Naive thymus-derived CD4-positive, alpha-beta T cell (primary cell): Measurements from ENCODE around the gene DNAJB8. TPM values are rescaled to one million over a fixed set of nuclear protein-coding genes. Genes with fewer than 3 reads are reported as not detected.
A peak's percentile ranks its signal among the peaks of the same experiment; 100 is the strongest.

Source experiments
- ATAC-seq: fragments of 150-1000 bp; cut with Tn5 transposase; 2 replicates; pipeline ENCODE4 v1.10.0; 2021; ENCODE audit warnings: mild to moderate bottlenecking, moderate library complexity
- CTCF ChIA-PET: fragments of 350-600 bp; sonication (Branson Sonifier 250); formaldehyde crosslinking; loops from one replicate; lab custom pipeline; 2021; ENCODE audit warnings: antibody characterized with exemption; lab: Charles Lee
- POLR2A ChIA-PET: fragments of 350-600 bp; sonication (Branson Sonifier 250); formaldehyde crosslinking; loops from one replicate; lab custom pipeline; 2021; ENCODE audit warnings: antibody characterized with exemption, inconsistent platforms; lab: Charles Lee
- DNase-seq, 9 donors: peaks; one replicate each; pipeline versions ENCODE4 v3.0.0 to v3.0.0-alpha.2; 2020 to 2022; ENCODE audit warnings: mixed read lengths in 1 of 9
- H3K27ac ChIP-seq: one replicate; pipeline ENCODE4 v1.7.0; 2013; ENCODE audit warnings: mild to moderate bottlenecking, low read depth, low read length, moderate library complexity
- H3K27me3 ChIP-seq, 2 donors: one replicate each; pipeline ENCODE4 v1.7.0; 2013; ENCODE audit warnings: low read length in 2 of 2, mild to moderate bottlenecking in 2 of 2, moderate library complexity in 2 of 2; ENCODE audit not compliant: control insufficient read depth in 2 of 2, insufficient read depth in 2 of 2
- H3K36me3 ChIP-seq, 3 experiments: 1 replicate in 2 of 3; 2 replicates in 1 of 3; pipeline ENCODE4 v1.7.0; 2013; ENCODE audit warnings: low read length in 3 of 3, mild to moderate bottlenecking in 3 of 3, moderate library complexity in 1 of 3; ENCODE audit not compliant: insufficient read depth in 3 of 3, control insufficient read depth in 2 of 3
- H3K4me1 ChIP-seq, 2 donors: one replicate each; pipeline ENCODE4 v1.7.0; 2013; ENCODE audit warnings: low read length in 2 of 2, mild to moderate bottlenecking in 2 of 2, moderate library complexity in 1 of 2; ENCODE audit not compliant: control insufficient read depth in 2 of 2, insufficient read depth in 2 of 2
- H3K4me3 ChIP-seq: 2 replicates; pipeline ENCODE4 v1.7.0; 2013; ENCODE audit warnings: mild to moderate bottlenecking, low read length
- H3K9me3 ChIP-seq, 3 experiments: 1 replicate in 2 of 3; 2 replicates in 1 of 3; pipeline ENCODE4 v1.7.0; 2013; ENCODE audit warnings: low read length in 3 of 3; ENCODE audit not compliant: control insufficient read depth in 2 of 3
- H3K27ac Mint-ChIP-seq, 9 donors: one replicate each; pipeline ENCODE4 v1.8.0; 2020 to 2022; ENCODE audit warnings: mixed read lengths in 9 of 9, mild to moderate bottlenecking in 8 of 9, moderate library complexity in 5 of 9, inconsistent platforms in 2 of 9
- H3K27me3 Mint-ChIP-seq, 5 donors: one replicate each; pipeline ENCODE4 v1.8.0; 2021 to 2022; ENCODE audit warnings: mixed read lengths in 5 of 5, mild to moderate bottlenecking in 1 of 5
- H3K36me3 Mint-ChIP-seq, 5 donors: one replicate each; pipeline ENCODE4 v1.8.0; 2020 to 2022; ENCODE audit warnings: mixed read lengths in 5 of 5, mild to moderate bottlenecking in 3 of 5, inconsistent platforms in 1 of 5
- H3K4me1 Mint-ChIP-seq, 7 donors: one replicate each; pipeline ENCODE4 v1.8.0; 2020 to 2022; ENCODE audit warnings: mixed read lengths in 7 of 7, mild to moderate bottlenecking in 3 of 7, inconsistent platforms in 1 of 7
- H3K4me3 Mint-ChIP-seq, 10 donors: one replicate each; pipeline ENCODE4 v1.8.0; 2020 to 2022; ENCODE audit warnings: mild to moderate bottlenecking in 10 of 10, mixed read lengths in 10 of 10, moderate library complexity in 6 of 10, inconsistent platforms in 2 of 10
- H3K9me3 Mint-ChIP-seq, 11 donors: one replicate each; pipeline ENCODE4 v1.8.0; 2020 to 2022; ENCODE audit warnings: mixed read lengths in 11 of 11, mild to moderate bottlenecking in 4 of 11, inconsistent platforms in 1 of 11, moderate library complexity in 1 of 11
- intact Hi-C, 2 donors: fragments of 100-400 bp; cut with micrococcal nuclease; formaldehyde crosslinking; loops; one replicate each; pipeline ENCODE4 v1.15.1; 2023
- polyA plus RNA-seq, 2 donors: library from polyadenylated mRNA; unstranded; fragments of 300-500 nt; fragmentation: Illumina TruSeq; gene quantifications; one replicate each; pipeline ENCODE4 v1.2.3, GENCODE V29; 2021
- total RNA-seq, 6 experiments: library from RNA in 5 of 6; stranded (reverse) in 5 of 6; gene quantifications; 1 replicate in 5 of 6; 2 replicates in 1 of 6; pipeline ENCODE4 v1.2.3 and lab custom pipeline; 2021 to 2026

Gene DNAJB8
- total and polyA plus RNA-seq, 7 experiments from 2014 or later: not detected

- Mint-ChIP-seq H3K9me3 (peaks cover 0 to 2% (median 0%) of the 10 kb centered on the region in 11 donors), H3K4me1 (peaks cover 0 to 13% (median 11%) of the 10 kb centered on the region in 7 donors), H3K4me3 (no peak overlapping the region), H3K27ac (no peak overlapping the region), H3K36me3 (peaks cover 0 to 6% (median 0%) of the 10 kb centered on the region in 5 donors), H3K27me3 (peaks cover 29 to 49% (median 40%) of the 10 kb centered on the region in 5 donors)
- H3K27ac ChIP-seq: no peak overlapping the region
- no peak for DNase-seq
- intact Hi-C loops: loop anchor here in 1 of 2 donors (5.0 to 10.0 kb wide), 2 partner anchors 38 to 334 kb away; partner anchors contain the start of gene DNAJB8
- no peak for ATAC-seq
- H3K4me3 ChIP-seq: no peak overlapping the region
- no peaks in the 10 kb centered on the region for H3K9me3 ChIP-seq
- no peaks in the 10 kb centered on the region for H3K4me1 ChIP-seq
- peaks cover 3 to 10% of the 10 kb centered on the region in 2 donors for H3K27me3 ChIP-seq
- ChIA-PET POLR2A (no interaction called here), CTCF (no interaction called here)
- no peaks in the 10 kb centered on the region for H3K36me3 ChIP-seq
Measured at GRCh38 chr3:128429275-128429674, 37.4 kb downstream of the DNAJB8 start.

DNA sequence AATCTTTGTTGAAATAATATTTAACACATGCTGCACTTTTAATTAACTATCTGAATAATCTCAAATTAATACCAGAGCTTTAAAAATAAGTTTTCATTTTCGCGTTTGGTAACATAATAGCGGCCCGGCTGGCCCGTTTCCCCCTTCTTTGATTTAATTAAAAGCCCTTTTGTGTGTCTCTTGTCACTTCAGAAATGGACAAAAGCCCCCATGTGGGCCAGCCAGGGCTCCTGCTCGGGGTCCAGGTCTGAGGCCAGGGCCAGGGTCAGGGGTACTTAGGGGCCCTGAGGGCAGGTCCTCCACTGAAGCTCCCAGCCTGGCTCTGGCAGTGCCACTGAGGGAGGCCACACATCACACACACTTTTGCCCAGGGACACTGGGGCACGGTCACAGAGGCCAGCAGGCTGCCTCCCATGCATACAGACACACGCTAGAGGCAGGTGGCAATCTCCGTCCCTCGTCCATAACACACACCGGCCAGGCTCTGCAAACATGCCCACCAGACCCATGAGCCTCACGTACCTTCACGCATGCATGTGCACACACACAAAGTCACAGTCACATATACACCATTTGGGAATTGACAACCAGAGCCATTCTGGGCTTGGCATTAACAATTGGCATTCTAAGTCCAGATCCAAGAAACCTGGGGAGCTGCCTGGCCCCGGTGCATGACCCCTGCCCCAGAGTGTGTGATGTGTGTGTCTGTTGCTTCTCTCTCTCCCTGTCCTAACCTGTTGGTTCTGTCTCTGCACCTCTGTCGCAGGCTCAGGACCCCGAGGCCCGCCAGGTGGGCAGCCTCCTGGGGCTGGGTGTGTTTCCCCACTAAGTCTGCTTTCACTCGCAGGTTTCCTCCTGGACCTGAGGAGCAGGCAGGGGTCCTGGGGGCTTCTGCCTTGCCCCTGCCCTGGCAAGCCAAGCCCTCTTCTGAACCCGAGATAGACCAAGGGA is 38.5 kb downstream of the DNAJB8 start:
- intact Hi-C loops: loop anchor here in 1 of 2 donors (2.0 to 10.0 kb wide), 3 partner anchors 39 to 333 kb away; partner anchors contain the start of gene DNAJB8
- Mint-ChIP-seq H3K4me3 (peak overlapping the region in 1 of 10 donors; percentile 29), H3K4me1 (peaks cover 0 to 15% (median 12%) of the 10 kb centered on the region in 7 donors), H3K36me3 (peaks cover 0 to 6% (median 0%) of the 10 kb centered on the region in 5 donors), H3K27ac (no peak overlapping the region), H3K9me3 (peaks cover 0 to 2% (median 0%) of the 10 kb centered on the region in 11 donors), H3K27me3 (peaks cover 22 to 48% (median 34%) of the 10 kb centered on the region in 5 donors)
- DNase-seq (no peak), ATAC-seq (no peak)
- no peaks in the 10 kb centered on the region for H3K9me3 ChIP-seq
- H3K4me3 ChIP-seq: no peak overlapping the region
- H3K36me3 ChIP-seq: no peaks in the 10 kb centered on the region
- peaks cover 0 to under 1% of the 10 kb centered on the region in 2 donors for H3K27me3 ChIP-seq
- POLR2A ChIA-PET: no interaction called here
- CTCF ChIA-PET: interaction anchor here (0.8 to 3.6 kb wide), 4 partner anchors 70 to 180 kb away, joined by 3 to 21 read pairs (median 11); no protein-coding TSS in a partner anchor
- no peak overlapping the region for H3K27ac ChIP-seq
- no peaks in the 10 kb centered on the region for H3K4me1 ChIP-seq

- peaks cover 0 to 13% (median 8%) of the 10 kb centered on the region in 7 donors for H3K4me1 Mint-ChIP-seq
- POLR2A ChIA-PET: no interaction called here
- H3K4me1 ChIP-seq: no peaks in the 10 kb centered on the region
- H3K9me3 Mint-ChIP-seq: no peaks in the 10 kb centered on the region
- no peaks in the 10 kb centered on the region for H3K9me3 ChIP-seq
- H3K36me3 Mint-ChIP-seq: peaks cover 0 to 6% (median 0%) of the 10 kb centered on the region in 5 donors
- H3K4me3 Mint-ChIP-seq: peak overlapping the region in 4 of 10 donors; percentile 23 to 39 (median 30)
- H3K27ac ChIP-seq: no peak overlapping the region
- intact Hi-C loops: loop anchor here in 1 of 2 donors (2.0 to 10.0 kb wide), 3 partner anchors 40 to 333 kb away; partner anchors contain the start of gene DNAJB8
- ATAC-seq: no peak
- peaks cover 19 to 45% (median 32%) of the 10 kb centered on the region in 5 donors for H3K27me3 Mint-ChIP-seq
- H3K36me3 ChIP-seq: no peaks in the 10 kb centered on the region
- CTCF ChIA-PET: interaction anchor here (0.7 to 3.6 kb wide), 9 partner anchors 11 to 181 kb away, joined by 3 to 21 read pairs (median 3); no protein-coding TSS in a partner anchor
- H3K4me3 ChIP-seq: no peak overlapping the region
- H3K27ac Mint-ChIP-seq: peak overlapping the region in 1 of 9 donors; percentile 18
- DNase-seq: no peak
- H3K27me3 ChIP-seq: no peaks in the 10 kb centered on the region
Measured at GRCh38 chr3:128427175-128427857, 39.4 kb downstream of the DNAJB8 start.

DNA sequence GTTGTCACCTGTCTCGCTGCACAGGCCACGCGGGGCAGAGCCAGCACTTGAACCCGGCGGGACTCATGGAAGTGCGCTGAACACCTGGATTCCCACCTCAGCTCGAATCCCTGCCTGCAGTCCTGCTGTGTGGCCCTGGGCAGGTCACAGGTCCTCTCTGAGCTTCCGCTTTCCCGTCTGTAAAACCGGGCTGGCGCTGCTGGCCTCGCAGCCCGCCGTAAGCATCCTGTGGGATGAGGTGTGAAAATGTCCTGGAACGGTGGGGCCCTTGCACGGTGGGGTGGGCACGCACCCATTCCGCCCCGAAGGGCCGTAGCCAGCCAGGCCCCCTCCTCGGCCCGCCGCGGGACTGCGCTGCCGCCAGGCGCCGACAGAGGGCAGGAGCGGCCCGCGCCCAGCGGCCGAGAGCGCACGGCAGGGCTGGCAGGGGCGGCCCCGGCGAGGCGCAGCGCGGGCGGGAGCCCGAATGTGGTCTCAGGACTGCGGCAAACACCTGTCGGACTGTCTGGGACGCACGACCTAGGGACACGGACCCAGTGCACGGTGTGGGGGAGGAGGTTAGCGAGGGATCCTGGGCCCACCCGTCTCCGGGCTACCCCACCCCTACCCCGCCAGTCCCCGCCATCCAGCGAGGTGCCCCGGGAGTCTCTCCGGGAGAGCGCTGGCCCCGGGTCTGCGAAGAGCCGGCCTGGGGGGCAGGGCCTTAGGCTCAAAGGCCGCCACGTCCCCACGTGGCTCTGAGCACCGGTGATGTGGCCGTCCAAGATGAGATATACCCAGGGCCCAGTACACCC is 40.4 kb downstream of the DNAJB8 start:
- no peak overlapping the region for H3K27ac Mint-ChIP-seq
- H3K9me3 ChIP-seq: no peaks in the 10 kb centered on the region
- no peaks in the 10 kb centered on the region for H3K9me3 Mint-ChIP-seq
- no peaks in the 10 kb centered on the region for H3K27me3 ChIP-seq
- peak; percentile 93 for ATAC-seq
- CTCF ChIA-PET: interaction anchor here (0.7 to 3.6 kb wide), 7 partner anchors 12 to 182 kb away, joined by 3 to 21 read pairs (median 4); no protein-coding TSS in a partner anchor
- H3K4me3 Mint-ChIP-seq: peak overlapping the region in 1 of 10 donors; percentile 19
- H3K27ac ChIP-seq: no peak overlapping the region
- no peak overlapping the region for H3K4me3 ChIP-seq
- H3K36me3 ChIP-seq: no peaks in the 10 kb centered on the region
- peaks cover 9 to 35% (median 22%) of the 10 kb centered on the region in 5 donors for H3K27me3 Mint-ChIP-seq
- H3K36me3 Mint-ChIP-seq: peaks cover 0 to 3% (median 0%) of the 10 kb centered on the region in 5 donors
- POLR2A ChIA-PET: no interaction called here
- peaks cover 0 to 4% (median 0%) of the 10 kb centered on the region in 7 donors for H3K4me1 Mint-ChIP-seq
- intact Hi-C loops: loop anchor here (1.0 to 10.0 kb wide), 8 partner anchors 22 to 351 kb away; partner anchors contain the start of gene DNAJB8 (in 1 of the 2)
- DNase-seq: peak; percentile 23 to 81 (median 61)
- H3K4me1 ChIP-seq: no peaks in the 10 kb centered on the region

DNA sequence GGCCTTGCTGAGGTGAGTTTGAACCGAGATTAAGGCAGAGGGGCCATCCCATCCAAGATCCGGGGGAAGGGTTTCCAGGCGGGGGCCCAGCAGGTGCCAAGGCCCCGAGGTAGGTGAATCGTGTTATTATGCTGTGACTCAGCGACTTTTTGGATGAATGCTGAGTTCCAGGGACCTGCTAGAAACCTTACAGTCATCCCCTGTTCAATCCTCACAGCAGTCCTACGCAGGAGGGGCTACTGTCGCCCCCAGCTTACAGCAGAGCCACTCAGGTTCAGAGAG is 40.9 kb downstream of the DNAJB8 start:
- DNase-seq (no peak), ATAC-seq (no peak)
- Histone ChIP-seq H3K27me3 (no peaks in the 10 kb centered on the region), H3K27ac (no peak overlapping the region), H3K9me3 (no peaks in the 10 kb centered on the region), H3K4me1 (no peaks in the 10 kb centered on the region), H3K36me3 (no peaks in the 10 kb centered on the region), H3K4me3 (no peak overlapping the region)
- Mint-ChIP-seq H3K4me1 (peaks cover 0 to 4% (median 0%) of the 10 kb centered on the region in 7 donors), H3K9me3 (no peaks in the 10 kb centered on the region), H3K4me3 (peak overlapping the region in 2 of 10 donors; percentile 21 to 60), H3K27me3 (peaks cover 4 to 32% (median 19%) of the 10 kb centered on the region in 5 donors), H3K27ac (no peak overlapping the region), H3K36me3 (peaks cover 0 to 3% (median 0%) of the 10 kb centered on the region in 5 donors)
- ChIA-PET POLR2A (no interaction called here), CTCF (interaction anchor here (2.1 to 3.6 kb wide), 2 partner anchors 73 to 182 kb away, joined by 17 to 21 read pairs; no protein-coding TSS in a partner anchor)
- intact Hi-C loops: loop anchor here (1.0 to 10.0 kb wide), 8 partner anchors 23 to 350 kb away; partner anchors contain the start of gene DNAJB8 (in 1 of the 2)
